SU-DHL-6 (cell line): ENCODE data around the gene GMPPA.

Source experiments
- H2AFZ ChIP-seq: fragments of 200-600 bp; sonication (generic); 2 replicates; pipeline ENCODE4 v1.6.1; 2014; ENCODE audit warnings: low read depth, mild to moderate bottlenecking, moderate library complexity, mixed read lengths, antibody characterized with exemption, low read length; ENCODE audit not compliant: severe bottlenecking
- H3F3A ChIP-seq: fragments of 200-600 bp; shearing (Covaris generic); 2 replicates; pipeline ENCODE4 v1.6.0; 2016; ENCODE audit warnings: antibody characterized with exemption, mild to moderate bottlenecking; ENCODE audit not compliant: insufficient read depth
- H3K27ac ChIP-seq: fragments of 200-600 bp; sonication (generic); 2 replicates; pipeline ENCODE4 v1.5.1; 2016; ENCODE audit warnings: low read depth, mild to moderate bottlenecking, low read length, moderate library complexity, mixed read lengths
- H3K27me3 ChIP-seq: fragments of 200-600 bp; sonication (generic), shearing (Covaris generic); 2 replicates; pipeline ENCODE4 v1.6.0; 2014; ENCODE audit warnings: mild to moderate bottlenecking, low read length
- H3K36me3 ChIP-seq: fragments of 200-600 bp; sonication (generic); 2 replicates; pipeline ENCODE4 v1.6.1; 2014; ENCODE audit warnings: mild to moderate bottlenecking, low read length, mixed read lengths
- H3K4me2 ChIP-seq: fragments of 300-600, 200-600 bp; shearing (Covaris generic), sonication (generic); 2 replicates; pipeline ENCODE4 v1.6.0; 2014; ENCODE audit warnings: low read length, low read depth, mild to moderate bottlenecking; ENCODE audit not compliant: poor library complexity, severe bottlenecking
- H3K4me3 ChIP-seq: fragments of 200-600 bp; sonication (generic); 2 replicates; pipeline ENCODE4 v1.5.1; 2014; ENCODE audit warnings: antibody characterized with exemption, low read length, mild to moderate bottlenecking, mixed read lengths; ENCODE audit not compliant: insufficient read depth, poor library complexity, severe bottlenecking
- H3K79me2 ChIP-seq: fragments of 200-600 bp; sonication (generic); 2 replicates; pipeline ENCODE4 v1.6.1; 2014; ENCODE audit warnings: mild to moderate bottlenecking, low read length, moderate library complexity; ENCODE audit not compliant: insufficient read depth
- H3K9ac ChIP-seq: fragments of 200-600 bp; sonication (generic); 2 replicates; pipeline ENCODE4 v1.7.0; 2014; ENCODE audit warnings: mild to moderate bottlenecking, low read length
- H3K9me2 ChIP-seq: fragments of 200-600 bp; sonication (generic); replicated peaks from 2 replicates; pipeline ENCODE4 v1.6.1; 2014; ENCODE audit warnings: low read length; ENCODE audit not compliant: insufficient read depth
- H3K9me3 ChIP-seq: fragments of 200-600 bp; sonication (generic); 2 replicates; pipeline ENCODE4 v1.6.1; 2014; ENCODE audit warnings: low read length, mixed read lengths; ENCODE audit not compliant: insufficient read depth
- H4K20me1 ChIP-seq: fragments of 200-600 bp; sonication (generic); 2 replicates; pipeline ENCODE4 v1.6.1; 2014; ENCODE audit warnings: low read depth, mild to moderate bottlenecking, antibody characterized with exemption, low read length, moderate library complexity, mixed read lengths
- EZH2phosphoT487 ChIP-seq: fragments of 200-600 bp; sonication (generic), shearing (Covaris generic); conservative IDR thresholded peaks from 2 replicates; pipeline ENCODE4 v1.6.1; 2018; ENCODE audit warnings: mild to moderate bottlenecking, antibody characterized with exemption, low read length, moderate library complexity, mixed read lengths
- TF ChIP-seq, protein P1 (sequence below): fragments of 200-600 bp; sonication (generic); IDR thresholded peaks from one replicate; pipeline ENCODE4 v1.5.1; 2017; ENCODE audit warnings: antibody characterized with exemption, mild to moderate bottlenecking, low read length, moderate library complexity; ENCODE audit not compliant: insufficient read depth, poor library complexity, severe bottlenecking

GMPPA gene

DNA sequence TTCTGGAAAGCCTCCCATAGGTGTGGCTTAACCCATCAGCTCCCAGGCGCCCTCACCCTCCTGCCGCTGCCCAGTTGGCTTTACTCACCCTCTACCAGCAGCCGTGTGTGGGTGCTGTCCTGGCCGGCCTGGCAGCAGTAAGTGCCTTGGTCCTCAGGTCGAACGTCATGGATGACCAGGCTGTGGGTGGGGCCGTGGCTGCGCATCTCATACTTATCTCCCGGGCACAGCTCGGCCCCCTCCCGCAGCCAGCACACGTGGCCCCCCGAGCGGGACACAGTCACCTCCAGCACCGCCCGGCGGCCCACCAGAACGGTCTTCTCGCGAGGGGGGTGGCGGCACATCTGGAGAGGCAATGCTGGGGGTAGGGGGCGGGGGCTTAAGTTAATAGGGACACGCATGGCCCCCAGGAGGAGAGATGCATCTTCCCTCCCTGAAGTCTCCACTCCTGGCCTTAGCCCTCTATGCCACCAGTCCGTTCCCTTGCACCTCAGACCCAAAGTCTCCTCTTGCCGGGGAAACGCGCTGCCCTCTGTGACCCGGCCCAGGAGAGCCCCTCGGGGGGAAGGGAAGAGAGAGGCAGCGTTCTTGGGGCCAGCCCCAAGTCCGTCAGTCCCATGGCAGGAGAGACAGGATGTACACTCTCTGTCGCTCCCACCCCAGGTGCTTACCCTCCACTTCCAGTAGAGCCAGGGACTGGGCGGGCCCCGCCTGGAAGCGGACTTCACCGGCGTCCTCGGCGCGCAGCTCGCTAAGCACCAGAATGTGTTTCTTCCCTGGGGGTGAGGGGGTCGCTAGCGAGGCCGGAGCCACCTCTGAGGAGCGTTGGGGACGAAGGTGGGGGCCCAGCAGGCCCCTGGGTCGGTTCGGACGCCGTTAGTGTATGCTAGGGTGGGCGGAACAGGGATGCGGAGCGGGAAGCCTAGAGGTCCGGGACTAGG, 53.0 kb downstream of the GMPPA start:
- TF ChIP-seq, protein P1, sequence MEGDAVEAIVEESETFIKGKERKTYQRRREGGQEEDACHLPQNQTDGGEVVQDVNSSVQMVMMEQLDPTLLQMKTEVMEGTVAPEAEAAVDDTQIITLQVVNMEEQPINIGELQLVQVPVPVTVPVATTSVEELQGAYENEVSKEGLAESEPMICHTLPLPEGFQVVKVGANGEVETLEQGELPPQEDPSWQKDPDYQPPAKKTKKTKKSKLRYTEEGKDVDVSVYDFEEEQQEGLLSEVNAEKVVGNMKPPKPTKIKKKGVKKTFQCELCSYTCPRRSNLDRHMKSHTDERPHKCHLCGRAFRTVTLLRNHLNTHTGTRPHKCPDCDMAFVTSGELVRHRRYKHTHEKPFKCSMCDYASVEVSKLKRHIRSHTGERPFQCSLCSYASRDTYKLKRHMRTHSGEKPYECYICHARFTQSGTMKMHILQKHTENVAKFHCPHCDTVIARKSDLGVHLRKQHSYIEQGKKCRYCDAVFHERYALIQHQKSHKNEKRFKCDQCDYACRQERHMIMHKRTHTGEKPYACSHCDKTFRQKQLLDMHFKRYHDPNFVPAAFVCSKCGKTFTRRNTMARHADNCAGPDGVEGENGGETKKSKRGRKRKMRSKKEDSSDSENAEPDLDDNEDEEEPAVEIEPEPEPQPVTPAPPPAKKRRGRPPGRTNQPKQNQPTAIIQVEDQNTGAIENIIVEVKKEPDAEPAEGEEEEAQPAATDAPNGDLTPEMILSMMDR, result no peak
- TF ChIP-seq EZH2phosphoT487, result no peak
- H3K27ac ChIP-seq, result no peak overlapping the region
- no peaks in the 10 kb centered on the region for H3F3A ChIP-seq
- H3K4me2 ChIP-seq, result no peak overlapping the region
- H3K36me3 ChIP-seq, result no peaks in the 10 kb centered on the region
- H3K4me3 ChIP-seq, result no peak overlapping the region
- no peaks in the 10 kb centered on the region for H3K79me2 ChIP-seq
- H2AFZ ChIP-seq, result no peak overlapping the region
- no peaks in the 10 kb centered on the region for H3K27me3 ChIP-seq
- no peaks in the 10 kb centered on the region for H3K9me3 ChIP-seq
- no peak overlapping the region for H3K9ac ChIP-seq
- H4K20me1 ChIP-seq, result no peaks in the 10 kb centered on the region
- H3K9me2 ChIP-seq, result no peaks in the 10 kb centered on the region

DNA sequence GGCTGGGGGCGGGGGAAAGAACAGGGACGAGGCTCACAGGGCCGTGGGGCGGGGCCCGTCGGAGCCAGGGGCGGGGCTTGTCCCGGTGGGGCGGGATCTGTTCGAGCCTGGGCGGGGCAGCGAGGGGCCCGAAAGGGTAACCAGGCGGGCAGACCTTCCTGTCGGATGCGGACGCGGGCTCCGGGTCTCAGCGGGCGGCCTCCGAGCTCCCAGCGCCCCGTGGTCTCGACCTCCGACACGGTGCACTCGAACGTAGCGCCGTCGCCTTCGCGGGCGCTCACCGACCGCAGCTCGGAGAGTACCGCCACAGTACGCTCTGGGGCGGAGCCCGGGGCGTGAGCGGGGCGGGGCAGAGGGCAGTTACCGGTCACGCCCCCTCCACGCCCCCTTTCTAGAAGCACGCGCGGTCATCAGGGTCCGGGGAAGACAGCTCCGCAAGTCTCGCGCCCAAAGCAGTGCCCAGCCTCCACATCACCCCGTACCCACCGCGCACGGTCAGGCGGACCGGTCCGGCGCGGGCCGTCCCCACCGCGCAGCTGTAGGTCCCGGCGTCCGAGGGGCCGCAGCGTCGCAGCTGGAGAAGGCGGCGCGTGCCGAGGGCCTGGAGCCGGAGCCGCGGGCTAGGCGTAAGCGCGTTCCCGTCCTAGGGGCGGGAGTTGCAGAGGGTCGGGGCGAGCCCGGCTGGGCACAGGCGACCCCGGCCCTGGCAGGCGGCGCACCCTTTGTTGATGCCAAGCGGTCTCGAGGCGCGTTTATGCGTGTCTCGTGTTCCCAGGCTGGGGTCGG, 53.9 kb downstream of the GMPPA start:
- Histone ChIP-seq H3K9me2 (no peaks in the 10 kb centered on the region), H3K79me2 (no peaks in the 10 kb centered on the region), H3K36me3 (no peaks in the 10 kb centered on the region), H3K4me3 (no peak overlapping the region), H3K27me3 (no peaks in the 10 kb centered on the region), H4K20me1 (no peaks in the 10 kb centered on the region), H3K9ac (no peak overlapping the region), H3K9me3 (no peaks in the 10 kb centered on the region), H2AFZ (no peak overlapping the region), H3K27ac (no peak overlapping the region), H3K4me2 (no peak overlapping the region), H3F3A (no peaks in the 10 kb centered on the region)
- TF ChIP-seq EZH2phosphoT487, result no peak
- TF ChIP-seq, protein P1, result no peak

DNA sequence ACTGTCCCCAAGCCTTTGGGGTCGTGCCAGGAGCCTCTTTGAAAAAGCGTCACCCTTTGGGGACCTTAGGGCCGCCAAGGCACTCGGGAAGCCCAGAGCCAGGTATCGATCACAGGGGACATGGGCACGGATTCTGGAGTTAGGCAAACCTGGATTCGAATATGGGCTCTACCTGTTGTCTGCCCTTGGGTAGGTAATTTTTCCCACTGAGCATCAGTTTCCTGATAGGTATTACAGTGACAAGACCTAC, 54.4 kb downstream of the GMPPA start:
- no peaks in the 10 kb centered on the region for H3K79me2 ChIP-seq
- H3K4me3 ChIP-seq, result no peak overlapping the region
- H3K9me3 ChIP-seq, result no peaks in the 10 kb centered on the region
- H2AFZ ChIP-seq, result no peak overlapping the region
- TF ChIP-seq EZH2phosphoT487, result no peak
- TF ChIP-seq, protein P1, result no peak
- H4K20me1 ChIP-seq, result no peaks in the 10 kb centered on the region
- H3K36me3 ChIP-seq, result no peaks in the 10 kb centered on the region
- H3K27me3 ChIP-seq, result no peaks in the 10 kb centered on the region
- H3K4me2 ChIP-seq, result no peak overlapping the region
- H3K9ac ChIP-seq, result no peak overlapping the region
- H3K9me2 ChIP-seq, result no peaks in the 10 kb centered on the region
- H3K27ac ChIP-seq, result no peak overlapping the region
- no peaks in the 10 kb centered on the region for H3F3A ChIP-seq
